Epidermal melanocyte (primary cell): Measurements from ENCODE around the gene COL4A6.

Experiments used
- DNase-seq: peaks from one replicate; pipeline ENCODE4 v3.0.0; 2011; ENCODE audit warnings: low spot score; ENCODE audit not compliant: insufficient read length

Gene COL4A6

GRCh38 chrX:108331126-108331909 lies 106.9 kb downstream of the COL4A6 start:
- no peak for DNase-seq

- no peak for DNase-seq
Observed at GRCh38 chrX:108323751-108324150, 114.5 kb downstream of the COL4A6 start.

DNA sequence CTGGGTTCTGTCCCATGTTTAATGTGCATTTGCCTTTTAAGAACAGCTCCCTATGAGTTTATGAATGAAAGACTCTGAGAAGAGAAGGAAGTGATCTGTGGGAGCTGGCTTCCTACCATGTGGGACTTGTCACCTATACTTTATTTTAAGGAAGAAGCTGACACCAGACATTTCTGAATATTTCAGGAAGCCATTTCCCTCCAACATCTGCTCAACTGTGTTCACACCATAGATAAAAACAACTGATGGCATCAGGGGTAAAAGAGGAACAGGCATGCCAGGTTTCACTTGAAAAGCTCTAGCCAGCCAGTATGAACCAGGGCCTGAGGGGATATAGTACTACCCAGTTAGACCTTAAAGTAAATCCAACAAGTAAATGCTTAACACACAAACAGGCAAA lies 116.0 kb downstream of the COL4A6 start:
- no peak for DNase-seq

GRCh38 chrX:108316456-108316855 lies 121.8 kb downstream of the COL4A6 start:
- DNase-seq = no peak

GRCh38 chrX:108313669-108314068 lies 124.6 kb downstream of the COL4A6 start:
- no peak for DNase-seq

GRCh38 chrX:108312957-108313356 lies 125.3 kb downstream of the COL4A6 start:
- DNase-seq = peak; percentile 16

GRCh38 chrX:108312011-108312410 lies 126.2 kb downstream of the COL4A6 start:
- no peak for DNase-seq

GRCh38 chrX:108310506-108310905 lies 127.7 kb downstream of the COL4A6 start:
- no peak for DNase-seq

GRCh38 chrX:108309144-108309543 lies 129.1 kb downstream of the COL4A6 start:
- DNase-seq = no peak

DNA sequence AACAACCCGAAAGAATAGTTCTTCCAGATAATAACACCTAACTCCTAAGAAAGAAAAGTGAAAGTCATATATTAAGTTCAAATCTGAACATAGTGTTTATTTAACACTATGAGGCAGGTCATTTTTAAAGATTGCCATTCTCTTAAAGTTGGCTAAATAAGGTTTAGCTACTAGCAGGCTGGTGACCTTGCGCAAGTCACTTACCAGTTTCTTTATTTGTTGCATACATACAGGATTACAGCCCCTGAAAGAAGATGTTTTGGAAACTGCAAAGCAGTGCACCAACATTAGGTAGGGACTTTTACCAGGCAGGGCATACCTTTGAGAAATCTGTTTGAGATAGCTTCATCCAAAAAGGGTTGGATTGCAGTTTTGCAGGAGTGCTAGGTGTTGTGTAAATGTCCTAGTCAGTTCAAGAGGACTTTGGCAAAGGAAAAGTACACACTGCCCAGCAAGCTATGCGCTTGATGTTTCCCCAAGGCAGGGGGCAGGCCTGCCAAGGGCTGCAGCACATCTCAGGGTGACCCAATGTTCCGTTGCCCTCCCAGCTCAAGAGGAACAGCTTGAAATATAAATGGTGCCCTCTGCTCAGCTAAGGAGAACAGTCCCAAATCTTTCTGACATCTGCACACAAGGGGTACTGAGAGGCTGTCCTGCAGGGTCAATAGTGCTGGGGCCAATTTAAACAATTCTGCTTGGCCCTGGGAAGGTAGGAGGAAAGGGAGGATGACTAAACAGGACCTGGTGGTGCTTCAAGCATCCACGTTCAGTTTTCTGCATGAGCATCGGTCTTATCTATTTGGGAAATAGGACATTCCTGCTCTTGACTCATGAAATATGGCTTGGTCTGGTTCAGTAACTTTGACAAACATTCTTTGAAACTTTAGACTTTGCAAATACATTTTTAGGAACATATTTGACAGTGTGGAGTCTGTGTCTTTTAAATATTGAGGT lies 130.8 kb downstream of the COL4A6 start:
- no peak for DNase-seq

DNA sequence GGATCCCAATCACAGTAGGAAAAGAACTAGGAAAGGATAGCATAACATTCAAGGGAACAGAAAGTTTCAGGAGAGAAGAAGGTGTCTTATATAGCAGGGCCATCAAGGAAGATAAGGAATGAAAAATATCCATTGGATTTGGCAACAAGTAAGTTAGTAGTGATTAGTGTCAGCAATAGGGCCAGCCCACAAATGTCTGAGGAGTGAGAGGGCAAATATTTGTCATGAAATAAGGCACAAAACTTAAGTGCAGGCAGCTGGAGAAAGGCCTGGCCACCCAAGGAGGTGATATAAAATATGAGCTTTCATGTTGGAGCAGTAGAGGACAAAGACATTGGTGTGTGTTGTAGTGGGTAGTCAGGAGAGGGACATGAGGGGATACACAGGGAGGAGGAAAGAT lies 132.1 kb downstream of the COL4A6 start:
- no peak for DNase-seq

DNA sequence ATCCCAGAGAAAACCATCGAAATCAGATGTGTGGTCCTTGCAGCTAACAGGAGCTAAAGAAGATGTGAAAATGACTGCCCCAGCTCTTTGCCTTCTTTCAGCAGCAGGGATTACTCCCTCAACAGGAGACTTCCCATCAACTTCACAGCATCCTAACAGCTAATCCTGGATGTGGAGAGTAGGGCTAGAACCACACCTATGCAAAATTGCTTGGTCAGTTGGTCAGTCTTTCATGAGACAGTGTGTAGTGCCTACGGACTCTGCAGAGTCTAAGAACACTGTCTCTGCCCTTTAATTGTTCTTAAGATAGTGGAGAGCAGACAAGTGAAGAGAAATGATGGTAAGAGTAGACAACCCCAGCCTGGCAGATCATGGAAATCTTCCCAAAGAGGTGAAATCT lies 133.5 kb downstream of the COL4A6 start:
- DNase-seq = no peak

DNA sequence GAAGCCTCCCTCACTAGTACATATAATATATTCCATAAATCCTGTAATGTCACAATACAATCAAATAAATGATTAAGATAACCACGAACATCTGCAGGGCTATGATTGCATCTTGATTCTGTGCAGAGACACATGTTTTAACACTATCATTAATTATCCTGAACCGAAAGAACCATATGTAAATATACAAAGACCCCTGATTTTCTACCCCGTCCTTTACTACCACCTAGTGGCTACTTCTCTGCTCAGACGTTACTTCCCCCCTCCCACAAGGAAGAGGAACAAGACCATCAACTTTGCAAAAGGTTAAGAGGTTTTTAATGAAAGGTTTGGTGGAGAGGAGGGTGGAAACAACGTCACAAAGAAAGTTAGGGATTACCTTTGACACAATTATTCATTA lies 134.0 kb downstream of the COL4A6 start:
- no peak for DNase-seq

DNA sequence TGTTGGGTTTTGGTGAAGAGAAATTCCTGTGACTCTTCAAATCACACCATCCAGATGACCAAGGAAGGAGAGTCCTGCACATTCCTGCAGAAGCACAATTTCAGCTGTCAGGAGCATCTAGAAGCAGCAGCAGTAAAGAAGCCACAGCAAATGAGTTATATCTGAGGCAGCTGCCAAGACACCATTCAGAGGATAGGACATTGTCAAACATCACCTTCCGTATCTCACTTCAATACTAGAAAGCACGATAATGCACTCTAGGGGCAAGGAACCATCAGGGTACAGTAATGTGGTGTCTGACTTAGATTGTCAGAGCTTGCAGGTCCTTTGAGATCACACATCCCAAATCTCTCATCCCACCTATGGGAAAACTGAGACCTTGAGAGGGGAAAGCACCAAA lies 134.5 kb downstream of the COL4A6 start:
- DNase-seq = no peak

GRCh38 chrX:108299704-108300103 lies 138.5 kb downstream of the COL4A6 start:
- no peak for DNase-seq

GRCh38 chrX:108299101-108299591 lies 139.1 kb downstream of the COL4A6 start:
- DNase-seq = no peak

- no peak for DNase-seq
Observed at GRCh38 chrX:108298165-108298602, 140.0 kb downstream of the COL4A6 start.

- no peak for DNase-seq
Observed at GRCh38 chrX:108297290-108297689, 140.9 kb downstream of the COL4A6 start.

DNA sequence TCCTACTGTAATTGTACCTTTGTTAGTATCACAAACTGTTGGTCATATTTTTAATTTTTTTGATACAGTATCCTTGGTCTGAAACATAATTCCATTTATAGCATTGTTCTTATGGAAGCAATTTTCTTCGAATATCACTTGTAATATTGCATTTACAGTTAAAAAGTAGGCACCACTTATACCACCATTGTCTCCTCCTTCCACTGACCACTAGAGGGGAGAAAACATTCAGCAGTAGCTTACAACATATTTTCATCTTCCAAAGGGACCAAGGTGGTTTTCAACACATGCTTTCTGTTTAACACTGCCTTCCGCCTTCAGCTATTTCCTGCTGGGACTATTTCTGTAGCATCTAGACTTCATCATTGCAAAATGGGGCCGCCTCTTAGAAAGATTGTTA lies 146.2 kb downstream of the COL4A6 start:
- no peak for DNase-seq

GRCh38 chrX:108285918-108286317 lies 152.3 kb downstream of the COL4A6 start:
- no peak for DNase-seq

DNA sequence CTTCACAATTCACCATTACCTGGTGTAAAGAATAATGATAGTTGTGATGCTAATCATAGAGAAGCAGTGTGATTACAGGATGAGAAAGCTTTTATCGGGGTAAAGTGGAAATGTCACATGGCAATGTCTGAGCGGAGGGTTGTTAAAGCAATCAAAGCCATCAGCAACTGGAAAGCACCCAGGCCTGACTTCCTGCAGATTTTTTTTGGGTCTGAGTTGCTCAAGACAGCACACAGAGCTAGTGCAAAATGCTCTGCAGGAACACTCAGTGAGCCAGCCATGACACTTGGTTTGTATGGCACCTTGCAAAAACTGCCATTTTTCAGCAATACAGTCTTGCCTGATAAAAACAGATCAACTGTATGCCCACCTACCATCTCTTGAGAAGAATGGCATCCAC lies 152.9 kb downstream of the COL4A6 start:
- no peak for DNase-seq

DNA sequence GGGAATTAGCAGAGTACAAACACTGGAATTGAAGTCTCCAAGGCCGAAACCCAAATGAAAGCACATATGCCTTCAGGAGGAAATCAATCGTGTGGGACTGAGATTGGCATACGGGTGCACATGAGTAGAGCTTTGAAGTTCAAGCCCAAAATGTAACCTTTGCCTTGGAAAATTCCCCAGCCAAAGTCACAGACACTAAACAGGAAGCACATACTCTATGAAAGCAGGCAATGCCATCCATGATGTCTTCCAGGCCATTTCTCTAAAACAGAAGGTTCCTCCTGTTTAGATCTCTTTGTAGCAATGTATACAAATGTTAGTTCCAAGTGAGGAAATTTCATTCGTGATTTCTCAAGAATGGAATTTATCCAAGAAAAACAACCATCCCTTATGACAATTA lies 162.5 kb downstream of the COL4A6 start:
- no peak for DNase-seq
